Gastrocnemius medialis (tissue), 4 donors: ENCODE results near the gene STAMBP. TPM values are rescaled to one million over a fixed set of nuclear protein-coding genes. Genes with fewer than 3 reads are reported as not detected.

ENCODE experiments used
- ATAC-seq, 2 donors: fragments of 150-250 bp; one replicate each; pipeline ENCODE4 v1.9.1; 2016
- DNase-seq, 2 donors: peaks; one replicate each; pipeline ENCODE4 v3.0.0-alpha.2; 2019
- H3K27ac ChIP-seq, 4 donors: fragments of 200-600 bp; sonication (generic); 1 replicate in 1 of 4; 2 replicates in 3 of 4; pipeline ENCODE4 v1.5.1; 2016 to 2018; ENCODE audit warnings: mild to moderate bottlenecking in 2 of 4, moderate library complexity in 1 of 4
- H3K27me3 ChIP-seq, 3 donors: fragments of 200-600 bp; sonication (generic) in 2 of 3; 1 replicate in 1 of 3; 2 replicates in 2 of 3; pipeline versions ENCODE4 v1.5.1 to v1.6.0; 2016 to 2019; ENCODE audit warnings: mild to moderate bottlenecking in 1 of 3, moderate library complexity in 1 of 3
- H3K36me3 ChIP-seq, 2 donors: fragments of 200-600 bp; sonication (generic) in 1 of 2; one replicate each; pipeline ENCODE4 v1.5.1; 2017 to 2018
- H3K4me1 ChIP-seq, 2 donors: fragments of 200-600 bp; sonication (generic) in 1 of 2; one replicate each; pipeline ENCODE4 v1.5.1; 2016 to 2017; ENCODE audit warnings: mild to moderate bottlenecking in 2 of 2
- H3K4me3 ChIP-seq, 4 donors: fragments of 200-600 bp; sonication (generic) in 3 of 4; 1 replicate in 1 of 4; 2 replicates in 3 of 4; pipeline ENCODE4 v1.5.1; 2016 to 2019; ENCODE audit warnings: mild to moderate bottlenecking in 2 of 4
- H3K9me3 ChIP-seq, 3 donors: fragments of 200-600 bp; sonication (generic) in 2 of 3; 1 replicate in 1 of 3; 2 replicates in 2 of 3; pipeline ENCODE4 v1.5.1; 2016 to 2019
- CTCF ChIP-seq, 5 experiments: fragments of 450-650 bp in 3 of 5; fragments of 200-600 bp in 2 of 5; sonication (generic) in 2 of 5; IDR thresholded peaks in 4 of 5; conservative IDR thresholded peaks in 1 of 5; 1 replicate in 4 of 5; 2 replicates in 1 of 5; pipeline ENCODE4 v1.5.1; 2016 to 2019; ENCODE audit warnings: antibody characterized with exemption in 5 of 5, mild to moderate bottlenecking in 3 of 5, moderate library complexity in 3 of 5
- POLR2A ChIP-seq, 2 donors: fragments of 450-650 bp; IDR thresholded peaks; one replicate each; pipeline ENCODE4 v1.6.1; 2017; ENCODE audit warnings: antibody characterized with exemption in 2 of 2, mild to moderate bottlenecking in 2 of 2, moderate library complexity in 2 of 2
- in situ Hi-C, 4 donors: fragments of 200-750 bp; cut with MboI; loops; one replicate each; pipeline versions ENCODE4 v1.15.0 to v1.8.0; 2017; ENCODE audit warnings: low sequenced_read_pairs in 4 of 4
- intact Hi-C: fragments of 100-400 bp; cut with DNase I; formaldehyde crosslinking; loops from one replicate; pipeline ENCODE4 v1.15.1; 2023; ENCODE audit warnings: low total_unique reads
- total RNA-seq, 4 donors: library from RNA; depleted of rRNA; stranded (reverse); fragments of >200 nt; gene quantifications; one replicate each; pipeline versions ENCODE4 v1.1.0 to v1.2.3, GENCODE V29; 2016

Gene STAMBP
- total RNA-seq, 4 donors from 2014 or later = 38.0 to 85.4 (median 67.1) TPM

GRCh38 chr2:73842739-73843019 is 13.9 kb downstream of the STAMBP start:
- no peaks in the 10 kb centered on the region for H3K27me3 ChIP-seq

GRCh38 chr2:73844087-73844486 is 15.3 kb downstream of the STAMBP start:
- Histone ChIP-seq H3K9me3 (no peaks in the 10 kb centered on the region), H3K27ac (no peak overlapping the region), H3K36me3 (peaks cover 3 to 52% of the 10 kb centered on the region in 2 donors), H3K27me3 (no peaks in the 10 kb centered on the region), H3K4me1 (peaks cover 12 to 15% of the 10 kb centered on the region in 2 donors), H3K4me3 (no peak overlapping the region)
- in situ Hi-C loops (loop anchor here in 1 of 4 donors (25.0 kb wide), 1 partner anchor 318 kb away; no protein-coding TSS in a partner anchor), intact Hi-C loops (no loop called here)
- TF ChIP-seq CTCF (IDR thresholded peaks at IDR 0.05 in 4 of 5, conservative IDR thresholded peaks at IDR 0.05 in 1 of 5) (no peak), POLR2A (IDR thresholded peaks at IDR 0.05) (no peak)
- DNase-seq (no peak), ATAC-seq (no peak)

More at GRCh38 chr2:73842739-73843019, 13.9 kb downstream of the STAMBP start:
- TF ChIP-seq POLR2A (IDR thresholded peaks at IDR 0.05) (no peak), CTCF (IDR thresholded peaks at IDR 0.05 in 4 of 5, conservative IDR thresholded peaks at IDR 0.05 in 1 of 5) (no peak)
- ATAC-seq (no peak), DNase-seq (no peak)
- peaks cover 3 to 38% of the 10 kb centered on the region in 2 donors for H3K36me3 ChIP-seq
- H3K27ac ChIP-seq = peak overlapping the region in 2 of 4 donors; percentile 14 to 27
- H3K9me3 ChIP-seq = no peaks in the 10 kb centered on the region
- no peak overlapping the region for H3K4me3 ChIP-seq
- in situ Hi-C loops = loop anchor here in 1 of 4 donors (25.0 kb wide), 1 partner anchor 320 kb away; no protein-coding TSS in a partner anchor
- intact Hi-C loops = no loop called here
- H3K4me1 ChIP-seq = peaks cover 26 to 29% of the 10 kb centered on the region in 2 donors

GRCh38 chr2:73850009-73850408 is 21.2 kb downstream of the STAMBP start:
- in situ Hi-C loops (no loop called here), intact Hi-C loops (no loop called here)
- Histone ChIP-seq H3K4me3 (no peak overlapping the region), H3K27ac (no peak overlapping the region), H3K36me3 (peaks cover 3 to 98% of the 10 kb centered on the region in 2 donors), H3K4me1 (no peaks in the 10 kb centered on the region), H3K27me3 (no peaks in the 10 kb centered on the region), H3K9me3 (no peaks in the 10 kb centered on the region)
- no peak for DNase-seq
- TF ChIP-seq CTCF (IDR thresholded peaks at IDR 0.05 in 4 of 5, conservative IDR thresholded peaks at IDR 0.05 in 1 of 5) (no peak), POLR2A (IDR thresholded peaks at IDR 0.05) (no peak)
- no peak for ATAC-seq

GRCh38 chr2:73851274-73851673 is 22.5 kb downstream of the STAMBP start:
- Histone ChIP-seq H3K27ac (no peak overlapping the region), H3K36me3 (peaks cover 3 to 98% of the 10 kb centered on the region in 2 donors), H3K9me3 (no peaks in the 10 kb centered on the region), H3K4me3 (no peak overlapping the region), H3K27me3 (no peaks in the 10 kb centered on the region), H3K4me1 (no peaks in the 10 kb centered on the region)
- DNase-seq = no peak
- no peak for TF ChIP-seq POLR2A (IDR thresholded peaks at IDR 0.05)
- TF ChIP-seq CTCF (IDR thresholded peaks at IDR 0.05 in 4 of 5, conservative IDR thresholded peaks at IDR 0.05 in 1 of 5) = no peak
- ATAC-seq = no peak
- in situ Hi-C loops (no loop called here), intact Hi-C loops (no loop called here)

GRCh38 chr2:73852020-73852419 is 23.3 kb downstream of the STAMBP start:
- no peak for TF ChIP-seq CTCF (IDR thresholded peaks at IDR 0.05 in 4 of 5, conservative IDR thresholded peaks at IDR 0.05 in 1 of 5)
- TF ChIP-seq POLR2A (IDR thresholded peaks at IDR 0.05) = no peak
- in situ Hi-C loops = no loop called here

More at GRCh38 chr2:73852020-73852419, 23.3 kb downstream of the STAMBP start:
- H3K27me3 ChIP-seq = no peaks in the 10 kb centered on the region
- no peak overlapping the region for H3K4me3 ChIP-seq
- H3K9me3 ChIP-seq = no peaks in the 10 kb centered on the region
- peaks cover 0 to 98% of the 10 kb centered on the region in 2 donors for H3K36me3 ChIP-seq
- no peak overlapping the region for H3K27ac ChIP-seq
- intact Hi-C loops = no loop called here
- DNase-seq (no peak), ATAC-seq (no peak)
- no peaks in the 10 kb centered on the region for H3K4me1 ChIP-seq
